ENCODE data around the gene IL9. TPM values are rescaled to one million over a fixed set of nuclear protein-coding genes. Genes with fewer than 3 reads are reported as not detected.

Gene IL9
- total RNA-seq, 1 donor from 2014 or later: not detected

DNA sequence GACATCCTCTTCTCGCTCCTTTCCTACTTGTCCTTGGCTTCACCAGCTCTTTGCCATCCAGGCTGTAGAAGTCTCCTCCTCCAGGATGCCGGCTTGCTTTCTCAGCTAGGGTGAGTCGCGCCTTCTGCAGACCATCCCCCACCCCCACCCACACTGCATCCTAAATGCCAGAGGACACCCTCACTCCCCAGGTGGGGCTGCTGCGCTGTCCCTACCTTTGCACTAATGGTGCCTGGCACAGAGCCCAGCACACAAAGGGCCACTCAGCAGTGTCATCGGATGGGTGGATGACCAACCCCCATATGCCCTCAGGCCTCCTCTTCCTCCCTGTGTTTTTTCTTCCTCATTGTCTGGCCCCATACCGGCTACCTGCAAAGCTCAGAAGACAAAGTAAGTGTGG is 14.8 kb downstream of the IL9 start:
- no peak overlapping the region for H3K27ac Mint-ChIP-seq
- TF ChIP-seq, protein P1, sequence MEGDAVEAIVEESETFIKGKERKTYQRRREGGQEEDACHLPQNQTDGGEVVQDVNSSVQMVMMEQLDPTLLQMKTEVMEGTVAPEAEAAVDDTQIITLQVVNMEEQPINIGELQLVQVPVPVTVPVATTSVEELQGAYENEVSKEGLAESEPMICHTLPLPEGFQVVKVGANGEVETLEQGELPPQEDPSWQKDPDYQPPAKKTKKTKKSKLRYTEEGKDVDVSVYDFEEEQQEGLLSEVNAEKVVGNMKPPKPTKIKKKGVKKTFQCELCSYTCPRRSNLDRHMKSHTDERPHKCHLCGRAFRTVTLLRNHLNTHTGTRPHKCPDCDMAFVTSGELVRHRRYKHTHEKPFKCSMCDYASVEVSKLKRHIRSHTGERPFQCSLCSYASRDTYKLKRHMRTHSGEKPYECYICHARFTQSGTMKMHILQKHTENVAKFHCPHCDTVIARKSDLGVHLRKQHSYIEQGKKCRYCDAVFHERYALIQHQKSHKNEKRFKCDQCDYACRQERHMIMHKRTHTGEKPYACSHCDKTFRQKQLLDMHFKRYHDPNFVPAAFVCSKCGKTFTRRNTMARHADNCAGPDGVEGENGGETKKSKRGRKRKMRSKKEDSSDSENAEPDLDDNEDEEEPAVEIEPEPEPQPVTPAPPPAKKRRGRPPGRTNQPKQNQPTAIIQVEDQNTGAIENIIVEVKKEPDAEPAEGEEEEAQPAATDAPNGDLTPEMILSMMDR (IDR thresholded peaks at IDR 0.05; ENCODE audit: unreplicated experiment): no peak
- peaks cover 10% of the 10 kb centered on the region for H3K4me1 Mint-ChIP-seq
- peaks cover 46% of the 10 kb centered on the region for H3K27me3 Mint-ChIP-seq (ENCODE audit: low read depth)
- peak in 1 of 2 experiments; percentile 22 for DNase-seq (ENCODE audit: low spot score in 2 of 2, unreplicated experiment in 2 of 2)
- no peaks in the 10 kb centered on the region for H3K9me3 Mint-ChIP-seq
- no peaks in the 10 kb centered on the region for H3K36me3 Mint-ChIP-seq
- no peak overlapping the region for H3K4me3 Mint-ChIP-seq

DNA sequence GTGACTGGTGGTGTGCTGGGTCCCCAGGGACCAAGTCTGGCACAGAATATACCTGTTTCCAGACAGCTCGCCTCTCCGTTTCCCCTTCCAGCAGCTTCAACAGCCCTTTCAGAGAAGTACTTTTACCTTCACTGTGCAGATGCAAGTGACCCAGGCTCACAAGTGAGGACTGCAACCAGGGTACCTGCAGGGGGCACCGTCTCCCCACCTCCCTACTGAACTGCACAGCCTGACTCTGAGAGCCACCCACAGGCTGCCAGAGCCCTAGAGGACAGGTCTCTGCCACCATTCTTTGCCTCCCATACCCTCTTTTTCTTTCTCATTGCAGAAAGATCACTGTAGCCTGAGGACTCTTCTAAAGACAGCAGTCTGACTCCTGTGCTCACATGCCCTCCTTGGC is 15.4 kb downstream of the IL9 start:
- Mint-ChIP-seq H3K27me3 (ENCODE audit: low read depth) (peaks cover 41% of the 10 kb centered on the region), H3K9me3 (no peaks in the 10 kb centered on the region), H3K27ac (no peak overlapping the region), H3K4me3 (no peak overlapping the region), H3K4me1 (peaks cover 10% of the 10 kb centered on the region), H3K36me3 (no peaks in the 10 kb centered on the region)
- TF ChIP-seq, protein P1 (IDR thresholded peaks at IDR 0.05; ENCODE audit: unreplicated experiment): no peak
- DNase-seq (ENCODE audit: low spot score in 2 of 2, unreplicated experiment in 2 of 2): peak in 1 of 2 experiments; percentile 34

DNA sequence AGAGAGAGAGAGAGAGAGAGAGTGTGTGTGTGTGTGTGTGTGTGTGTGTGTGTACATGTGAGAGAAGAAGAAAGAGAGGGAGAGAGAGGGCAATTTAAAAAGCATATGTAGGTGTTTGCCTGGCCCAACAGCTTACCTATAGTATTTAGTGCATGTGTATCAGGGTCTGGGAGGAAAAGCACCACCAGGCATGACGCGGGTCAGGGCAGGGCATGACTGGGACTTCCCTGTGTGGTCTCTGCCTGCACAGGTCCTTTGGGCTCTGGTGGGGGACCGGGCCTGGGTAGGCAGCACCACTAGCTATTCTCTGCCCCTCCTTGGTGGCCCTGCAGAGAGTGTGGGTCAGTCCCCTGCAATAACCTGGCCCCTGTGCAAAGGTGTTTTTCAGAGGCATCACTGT is 16.1 kb downstream of the IL9 start:
- peaks cover 10% of the 10 kb centered on the region for H3K4me1 Mint-ChIP-seq

DNA sequence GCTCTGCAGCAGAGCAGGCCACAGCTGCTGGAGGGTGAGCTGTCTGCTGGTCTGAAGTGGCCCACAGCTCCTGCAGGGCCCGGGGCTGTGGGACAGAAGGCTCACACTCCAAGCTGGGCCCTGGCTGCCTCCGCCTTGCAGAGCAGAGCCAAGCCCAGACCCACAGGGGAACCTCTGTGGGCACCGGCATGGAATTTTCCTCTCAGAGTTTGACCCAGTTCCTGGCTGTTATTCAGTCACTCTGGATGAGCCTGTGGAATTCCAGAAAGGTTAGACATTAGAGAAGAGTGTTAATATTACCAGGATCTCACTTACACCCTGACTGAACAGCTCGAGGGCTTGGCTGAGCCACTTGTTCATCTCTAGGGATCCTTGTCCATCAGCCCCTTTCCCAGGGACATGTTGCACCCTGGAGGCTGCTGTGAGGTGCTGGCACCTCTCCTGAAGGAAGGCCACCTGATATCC is 17.5 kb downstream of the IL9 start:
- H3K36me3 Mint-ChIP-seq: no peaks in the 10 kb centered on the region

More for the DNA sequence above, 16.1 kb downstream of the IL9 start:
- Mint-ChIP-seq H3K4me3 (no peak overlapping the region), H3K9me3 (no peaks in the 10 kb centered on the region), H3K27ac (no peak overlapping the region), H3K36me3 (no peaks in the 10 kb centered on the region), H3K27me3 (ENCODE audit: low read depth) (peaks cover 34% of the 10 kb centered on the region)
- peak in 1 of 2 experiments; percentile 19 for DNase-seq (ENCODE audit: low spot score in 2 of 2, unreplicated experiment in 2 of 2)
- TF ChIP-seq, protein P1 (IDR thresholded peaks at IDR 0.05; ENCODE audit: unreplicated experiment): no peak

DNA sequence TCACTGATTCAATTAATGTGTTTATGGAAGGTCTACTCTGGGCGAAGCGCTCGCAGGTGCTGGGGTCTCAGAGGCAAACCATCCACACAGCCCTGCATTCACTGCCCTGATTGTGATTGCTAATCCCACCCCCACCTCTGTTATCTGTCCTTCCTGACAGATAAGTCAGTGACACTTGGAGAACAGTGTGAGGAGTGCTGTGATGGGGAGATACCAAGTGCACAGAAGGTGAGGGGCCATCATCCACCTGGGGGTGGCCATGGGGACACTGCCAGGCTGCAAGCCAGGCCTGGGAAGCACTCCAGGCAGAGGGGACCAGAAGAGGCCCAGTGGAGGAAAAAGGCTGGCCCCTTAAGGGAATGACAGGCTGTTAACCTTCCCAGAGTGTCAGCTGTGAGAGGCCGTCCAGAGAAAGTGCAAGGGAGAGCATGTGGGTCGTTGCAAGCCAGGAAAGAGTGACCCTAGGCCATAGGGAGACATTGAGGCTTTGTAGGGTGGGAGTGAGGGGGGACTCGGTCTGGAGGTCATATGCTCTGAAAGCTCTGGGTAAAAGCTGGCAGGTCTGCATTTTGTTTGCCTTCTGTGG is 18.0 kb downstream of the IL9 start:
- peaks cover 15% of the 10 kb centered on the region for H3K27me3 Mint-ChIP-seq (ENCODE audit: low read depth)
- peak in 1 of 2 experiments; percentile 7 for DNase-seq (ENCODE audit: low spot score in 2 of 2, unreplicated experiment in 2 of 2)
- H3K4me1 Mint-ChIP-seq: peaks cover 10% of the 10 kb centered on the region
- no peak overlapping the region for H3K27ac Mint-ChIP-seq
- H3K4me3 Mint-ChIP-seq: no peak overlapping the region
- no peaks in the 10 kb centered on the region for H3K9me3 Mint-ChIP-seq
- TF ChIP-seq, protein P1 (IDR thresholded peaks at IDR 0.05; ENCODE audit: unreplicated experiment): no peak
- no peaks in the 10 kb centered on the region for H3K36me3 Mint-ChIP-seq

More for the DNA sequence above, 17.5 kb downstream of the IL9 start:
- no peaks in the 10 kb centered on the region for H3K9me3 Mint-ChIP-seq
- peak in 1 of 2 experiments; percentile 27 for DNase-seq (ENCODE audit: low spot score in 2 of 2, unreplicated experiment in 2 of 2)
- H3K4me3 Mint-ChIP-seq: no peak overlapping the region
- H3K27me3 Mint-ChIP-seq (ENCODE audit: low read depth): peaks cover 20% of the 10 kb centered on the region
- TF ChIP-seq, protein P1 (IDR thresholded peaks at IDR 0.05; ENCODE audit: unreplicated experiment): no peak
- peaks cover 10% of the 10 kb centered on the region for H3K4me1 Mint-ChIP-seq
- H3K27ac Mint-ChIP-seq: no peak overlapping the region
